Psoas muscle (tissue), 8 donors: ENCODE measurements around the gene SCYGR3. TPM values are rescaled to one million over a fixed set of nuclear protein-coding genes. Genes with fewer than 3 reads are reported as not detected.

Source experiments
- ATAC-seq, 4 donors: fragments of 200-7000 bp; cut with Tn5 transposase; one replicate each; pipeline ENCODE4 v1.9.1; 2020; ENCODE audit warnings: moderate library complexity in 3 of 4, mild to moderate bottlenecking in 2 of 4
- DNase-seq, 2 donors: peaks; one replicate each; pipeline ENCODE4 v3.0.0-alpha.2; 2020
- H3K27ac ChIP-seq: fragments of 200-600 bp; one replicate; pipeline ENCODE4 v1.8.0; 2022
- H3K27me3 ChIP-seq, 3 donors: fragments of 200-600 bp in 1 of 3; one replicate each; pipeline versions ENCODE4 v1.6.1 to v1.8.0; 2013 to 2022; ENCODE audit warnings: low read length in 2 of 3, mild to moderate bottlenecking in 2 of 3, moderate library complexity in 1 of 3; ENCODE audit not compliant: insufficient read depth in 3 of 3
- H3K36me3 ChIP-seq, 2 donors: fragments of 200-600 bp in 1 of 2; one replicate each; pipeline versions ENCODE4 v1.6.1 to v1.8.0; 2013 to 2022; ENCODE audit warnings: low read depth in 1 of 2, mild to moderate bottlenecking in 1 of 2, moderate library complexity in 1 of 2; ENCODE audit not compliant: insufficient read depth in 1 of 2
- H3K4me1 ChIP-seq: fragments of 200-600 bp; one replicate; pipeline ENCODE4 v1.8.0; 2022
- H3K4me3 ChIP-seq: fragments of 200-600 bp; one replicate; pipeline ENCODE4 v1.8.0; 2022; ENCODE audit warnings: mild to moderate bottlenecking
- H3K9me3 ChIP-seq: fragments of 200-600 bp; one replicate; pipeline ENCODE4 v1.8.0; 2022
- CTCF ChIP-seq: fragments of 200-600 bp; IDR thresholded peaks from one replicate; pipeline ENCODE4 v1.8.0; 2022; ENCODE audit warnings: antibody characterized with exemption
- WGBS, 3 donors: extraction: QIAGEN DNeasy Blood & Tissue Kit; methylation state at CpG; one replicate each; pipeline versions ENCODE4 v1.1.6 to v1.1.7; 2013; 5-methylcytosine and 5-hydroxymethylcytosine counted together
- intact Hi-C, 2 donors: fragments of 100-400 bp; cut with DNase I; formaldehyde crosslinking; loops; one replicate each; pipeline versions ENCODE4 v1.11.0 to v1.14.2; 2022
- polyA plus RNA-seq, 3 donors: library from polyadenylated mRNA; stranded (reverse); fragments of 200-250 nt; gene quantifications; one replicate each; pipeline ENCODE4 v1.2.3, GENCODE V29; 2013
- total RNA-seq, 4 donors: library from RNA; stranded (reverse); fragmentation: NEBNext Ultra II Directional in 2 of 4; extraction: Animal tissue kit (Norgen Biotek cat#: 25700) in 2 of 4; gene quantifications; one replicate each; pipeline versions ENCODE4 v1.2.1 to v1.2.4, GENCODE V29; 2021 to 2023
- donor health status: healthy with polysubstance abuse.
- donor health status: DM: no; HTN: no; CAD: no; lungs with moderate emphysema.
- donor health status: Bipolar disorder and iron deficiency.
- donor health status: healthy.
- donor health status: DM: yes; HTN: yes; CAD: no.
- donor health status: DM: no; HTN: no; CAD: no.
- donor health status: DM: no; HTN: no; CAD: no.
- donor health status: DM: yes; HTN: yes; CAD: no.

The SCYGR3 gene
- total and polyA plus RNA-seq, 7 donors: not detected

- Histone ChIP-seq H3K4me3 (no peak overlapping the region), H3K27me3 (peaks cover 0 to 11% (median 0%) of the 10 kb centered on the region in 3 donors), H3K36me3 (no peaks in the 10 kb centered on the region), H3K4me1 (no peaks in the 10 kb centered on the region), H3K9me3 (no peaks in the 10 kb centered on the region), H3K27ac (no peak overlapping the region)
- no peak for TF ChIP-seq CTCF
- 36 to 51% (median 51%) methylated on average over 4 of the region's 4 CpGs for WGBS, 3 donors
- no peak for DNase-seq
- ATAC-seq: no peak
- intact Hi-C loops: no loop called here
Observed at GRCh38 chr2:227595797-227596196, 18.8 kb downstream of the SCYGR3 start.

GRCh38 chr2:227592694-227593387 is 21.8 kb downstream of the SCYGR3 start:
- ATAC-seq: no peak
- 94 to 100% (median 94%) methylated on average over 1 of the region's 1 CpG for WGBS, 3 donors
- no peak overlapping the region for H3K27ac ChIP-seq
- intact Hi-C loops: no loop called here
- no peaks in the 10 kb centered on the region for H3K9me3 ChIP-seq
- H3K4me1 ChIP-seq: no peaks in the 10 kb centered on the region
- TF ChIP-seq CTCF: no peak
- DNase-seq: no peak
- H3K36me3 ChIP-seq: no peaks in the 10 kb centered on the region
- H3K27me3 ChIP-seq: peaks cover 0 to 11% (median 0%) of the 10 kb centered on the region in 3 donors
- H3K4me3 ChIP-seq: no peak overlapping the region

GRCh38 chr2:227582369-227582768 is 32.3 kb downstream of the SCYGR3 start:
- no peaks in the 10 kb centered on the region for H3K9me3 ChIP-seq
- no peak overlapping the region for H3K4me3 ChIP-seq
- DNase-seq (no peak), ATAC-seq (no peak)
- H3K4me1 ChIP-seq: no peaks in the 10 kb centered on the region
- intact Hi-C loops: no loop called here
- TF ChIP-seq CTCF: no peak
- no peaks in the 10 kb centered on the region for H3K27me3 ChIP-seq
- no peak overlapping the region for H3K27ac ChIP-seq
- no peaks in the 10 kb centered on the region for H3K36me3 ChIP-seq

- Histone ChIP-seq H3K4me3 (no peak overlapping the region), H3K27me3 (no peaks in the 10 kb centered on the region), H3K27ac (no peak overlapping the region), H3K9me3 (no peaks in the 10 kb centered on the region), H3K36me3 (no peaks in the 10 kb centered on the region), H3K4me1 (no peaks in the 10 kb centered on the region)
- no peak for DNase-seq
- intact Hi-C loops: no loop called here
- no peak for ATAC-seq
- no peak for TF ChIP-seq CTCF
- WGBS, 3 donors: 48 to 100% (median 97%) methylated on average over 1 of the region's 1 CpG
Observed at GRCh38 chr2:227579791-227580190, 34.8 kb downstream of the SCYGR3 start.

GRCh38 chr2:227578642-227579041 is 36.0 kb downstream of the SCYGR3 start:
- WGBS, 3 donors: 74 to 78% (median 78%) methylated on average over 2 of the region's 2 CpGs

More at GRCh38 chr2:227578642-227579041, 36.0 kb downstream of the SCYGR3 start:
- no peak for TF ChIP-seq CTCF
- no peak for ATAC-seq
- no peaks in the 10 kb centered on the region for H3K4me1 ChIP-seq
- H3K4me3 ChIP-seq: no peak overlapping the region
- no peaks in the 10 kb centered on the region for H3K36me3 ChIP-seq
- no peak for DNase-seq
- no peak overlapping the region for H3K27ac ChIP-seq
- no peaks in the 10 kb centered on the region for H3K9me3 ChIP-seq
- no peaks in the 10 kb centered on the region for H3K27me3 ChIP-seq
- intact Hi-C loops: no loop called here
